H9 (cell line): ENCODE data around the gene ZNF846. TPM values are rescaled to one million over a fixed set of nuclear protein-coding genes. Genes with fewer than 3 reads are reported as not detected.

Experiments used
- DNase-seq: peaks from one replicate; pipeline ENCODE4 v3.0.0-alpha.2; 2017
- H2AFZ ChIP-seq: one replicate; pipeline ENCODE4 v1.6.1; 2013; ENCODE audit warnings: mild to moderate bottlenecking, low read length, control low read depth, moderate library complexity
- H2AK5ac ChIP-seq: 2 replicates; pipeline ENCODE4 v1.6.1; 2013; ENCODE audit warnings: low read length, control low read depth, mixed read lengths; ENCODE audit not compliant: insufficient read length
- H2BK120ac ChIP-seq: one replicate; pipeline ENCODE4 v1.6.1; 2013; ENCODE audit warnings: low read depth, mild to moderate bottlenecking, low read length, control low read depth, inconsistent platforms; ENCODE audit not compliant: poor library complexity, severe bottlenecking
- H2BK12ac ChIP-seq: 2 replicates; pipeline ENCODE4 v1.6.1; 2013; ENCODE audit warnings: low read length, control low read depth, mixed read lengths, low read depth; ENCODE audit not compliant: insufficient read length
- H2BK15ac ChIP-seq: 2 replicates; pipeline ENCODE4 v1.6.1; 2013; ENCODE audit warnings: low read depth, low read length, control low read depth
- H2BK20ac ChIP-seq: one replicate; pipeline ENCODE4 v1.6.1; 2013; ENCODE audit warnings: low read depth, mild to moderate bottlenecking, low read length, control low read depth, inconsistent platforms; ENCODE audit not compliant: poor library complexity, severe bottlenecking
- H2BK5ac ChIP-seq: 2 replicates; pipeline ENCODE4 v1.6.1; 2013; ENCODE audit warnings: low read length, control low read depth, mixed read lengths; ENCODE audit not compliant: insufficient read length
- H3K14ac ChIP-seq: 2 replicates; pipeline ENCODE4 v1.6.1; 2013; ENCODE audit warnings: low read length, control low read depth; ENCODE audit not compliant: insufficient read depth
- H3K18ac ChIP-seq: 2 replicates; pipeline ENCODE4 v1.6.1; 2013; ENCODE audit warnings: low read depth, mild to moderate bottlenecking, mixed read lengths, low read length, control low read depth; ENCODE audit not compliant: insufficient read length
- H3K23ac ChIP-seq: 2 replicates; pipeline ENCODE4 v1.6.1; 2013; ENCODE audit warnings: low read length, control low read depth, mixed read lengths, low read depth; ENCODE audit not compliant: insufficient read length
- H3K23me2 ChIP-seq: 2 replicates; pipeline ENCODE4 v1.6.1; 2013; ENCODE audit warnings: low read depth, mild to moderate bottlenecking, mixed read lengths, low read length, control low read depth; ENCODE audit not compliant: insufficient read length, poor library complexity, severe bottlenecking
- H3K27ac ChIP-seq: 2 replicates; pipeline ENCODE4 v1.5.1; 2013; ENCODE audit warnings: low read length, control low read depth, mixed read lengths, low read depth; ENCODE audit not compliant: insufficient read length
- H3K27me3 ChIP-seq: 2 replicates; pipeline ENCODE4 v1.6.1; 2013; ENCODE audit warnings: low read length, control low read depth, inconsistent platforms; ENCODE audit not compliant: insufficient read depth
- H3K4ac ChIP-seq: 2 replicates; pipeline ENCODE4 v1.6.1; 2013; ENCODE audit warnings: low read depth, mild to moderate bottlenecking, control low read depth, inconsistent platforms, low read length, moderate library complexity
- H3K4me1 ChIP-seq: 2 replicates; pipeline ENCODE4 v1.6.1; 2013; ENCODE audit warnings: low read length, control low read depth, inconsistent platforms; ENCODE audit not compliant: insufficient read depth
- H3K4me2 ChIP-seq: 2 replicates; pipeline ENCODE4 v1.6.1; 2013; ENCODE audit warnings: low read length, control low read depth, mixed read lengths; ENCODE audit not compliant: insufficient read length, insufficient read depth
- H3K56ac ChIP-seq: 2 replicates; pipeline ENCODE4 v1.6.1; 2013; ENCODE audit warnings: low read depth, mild to moderate bottlenecking, mixed read lengths, low read length, control low read depth; ENCODE audit not compliant: insufficient read length
- H3K79me1 ChIP-seq: 2 replicates; pipeline ENCODE4 v1.6.1; 2013; ENCODE audit warnings: low read depth, mild to moderate bottlenecking, moderate library complexity, low read length, control low read depth, inconsistent platforms; ENCODE audit not compliant: insufficient read depth, poor library complexity, severe bottlenecking
- H3K79me2 ChIP-seq: 2 replicates; pipeline ENCODE4 v1.6.1; 2013; ENCODE audit warnings: low read length, control low read depth, inconsistent platforms; ENCODE audit not compliant: insufficient read depth
- H3K9ac ChIP-seq: 2 replicates; pipeline ENCODE4 v1.6.1; 2013; ENCODE audit warnings: low read length, control low read depth, mixed read lengths; ENCODE audit not compliant: insufficient read length; ENCODE audit errors: extremely low read depth
- H3K9me3 ChIP-seq: one replicate; pipeline ENCODE4 v1.6.1; 2013; ENCODE audit warnings: low read depth, low read length, inconsistent platforms; ENCODE audit not compliant: control insufficient read depth
- H3T11ph ChIP-seq: one replicate; pipeline ENCODE4 v1.6.1; 2013; ENCODE audit warnings: mild to moderate bottlenecking, low read length, control low read depth, inconsistent platforms
- H4K20me1 ChIP-seq: one replicate; pipeline ENCODE4 v1.6.1; 2013; ENCODE audit not compliant: control insufficient read depth, insufficient read length, insufficient read depth
- H4K5ac ChIP-seq: 2 replicates; pipeline ENCODE4 v1.6.1; 2013; ENCODE audit warnings: low read depth, mild to moderate bottlenecking, mixed read lengths, low read length, control low read depth; ENCODE audit not compliant: insufficient read length
- H4K8ac ChIP-seq: replicated peaks from 2 replicates; pipeline ENCODE4 v1.6.1; 2013; ENCODE audit warnings: low read length, control low read depth, mixed read lengths, low read depth; ENCODE audit not compliant: insufficient read length
- H4K91ac ChIP-seq: 2 replicates; pipeline ENCODE4 v1.6.1; 2013; ENCODE audit warnings: low read depth, mild to moderate bottlenecking, moderate library complexity, mixed read lengths, low read length, control low read depth; ENCODE audit not compliant: insufficient read length
- H3K27ac Mint-ChIP-seq, 3 experiments: 2 replicates in 2 of 3; 3 replicates in 1 of 3; pipeline ENCODE4 v1.8.0; 2020 to 2021; ENCODE audit warnings: mixed read lengths in 3 of 3, mild to moderate bottlenecking in 1 of 3, moderate library complexity in 1 of 3
- H3K27me3 Mint-ChIP-seq: 2 replicates; pipeline ENCODE4 v1.8.0; 2021; ENCODE audit warnings: low read depth, mild to moderate bottlenecking, moderate library complexity, mixed read lengths
- H3K36me3 Mint-ChIP-seq, 3 experiments: 2 replicates in 2 of 3; 3 replicates in 1 of 3; pipeline ENCODE4 v1.8.0; 2020 to 2021; ENCODE audit warnings: low read depth in 3 of 3, mixed read lengths in 3 of 3; ENCODE audit not compliant: insufficient read depth in 1 of 3
- H3K4me1 Mint-ChIP-seq, 2 experiments: 2 replicates each; pipeline ENCODE4 v1.8.0; 2020; ENCODE audit warnings: mixed read lengths in 2 of 2
- H3K4me3 Mint-ChIP-seq, 2 experiments: 2 replicates in 1 of 2; 3 replicates in 1 of 2; pipeline ENCODE4 v1.8.0; 2020 to 2021; ENCODE audit warnings: mild to moderate bottlenecking in 2 of 2, mixed read lengths in 2 of 2, moderate library complexity in 1 of 2
- H3K9me3 Mint-ChIP-seq, 2 experiments: 2 replicates in 1 of 2; 3 replicates in 1 of 2; pipeline ENCODE4 v1.8.0; 2020; ENCODE audit warnings: mild to moderate bottlenecking in 2 of 2, mixed read lengths in 2 of 2, moderate library complexity in 1 of 2
- WGBS: extraction: QIAGEN DNeasy Blood & Tissue Kit; methylation state at CpG from one replicate; pipeline ENCODE4 v1.1.7; 2013; ENCODE audit warnings: missing lambda C conversion rate, low lambda C conversion rate, mixed read lengths; ENCODE audit not compliant: insufficient read length; ENCODE audit errors: extremely low coverage; 5-methylcytosine and 5-hydroxymethylcytosine counted together
- total RNA-seq: library from RNA; stranded (reverse); gene quantifications from 2 replicates; pipeline ENCODE4 v1.2.1, GENCODE V29; 2021
- TF ChIP-seq, protein P1 (sequence below): fragments of 200-600 bp; sonication (generic); conservative IDR thresholded peaks from 3 replicates; pipeline ENCODE4 v1.8.0; 2021; ENCODE audit warnings: antibody characterized with exemption, mild to moderate bottlenecking

Gene ZNF846
- total RNA-seq, 1 experiment from 2014 or later, result 9.2 TPM

DNA sequence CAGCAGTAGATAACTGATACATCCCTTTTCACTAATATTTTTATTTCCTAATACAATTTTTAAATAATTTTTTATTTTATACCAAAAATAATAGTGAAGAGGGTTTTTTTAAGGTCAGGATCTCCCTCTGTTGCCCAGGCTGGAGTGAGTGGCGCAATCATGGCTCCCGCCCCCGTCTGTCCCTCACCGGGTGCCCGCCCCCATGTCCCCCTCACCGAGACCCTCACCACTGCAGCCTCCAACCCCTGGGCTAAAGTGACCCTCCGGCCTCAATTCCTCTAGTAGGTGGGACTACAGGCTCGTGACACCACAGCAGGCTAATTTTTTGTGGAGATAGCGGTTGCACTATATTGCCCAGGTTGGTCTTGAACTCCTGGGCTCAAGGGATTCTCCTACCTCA, 17.8 kb upstream of the ZNF846 start:
- Histone ChIP-seq H3K4ac (no peak overlapping the region), H3K18ac (peak overlapping the region; percentile 84), H2AFZ (no peak overlapping the region), H2BK20ac (no peak overlapping the region), H3K14ac (no peak overlapping the region), H4K5ac (no peak overlapping the region), H2BK12ac (no peak overlapping the region), H3K9ac (no peak overlapping the region), H3K27me3 (no peaks in the 10 kb centered on the region), H2BK120ac (no peak overlapping the region), H3K79me2 (no peaks in the 10 kb centered on the region), H4K8ac (no peak overlapping the region), H3K23ac (no peak overlapping the region), H2BK5ac (no peak overlapping the region), H3T11ph (no peak overlapping the region), H3K4me2 (peak overlapping the region; percentile 23), H4K91ac (no peak overlapping the region), H3K79me1 (no peaks in the 10 kb centered on the region), H3K56ac (no peak overlapping the region), H3K23me2 (no peaks in the 10 kb centered on the region), H3K9me3 (no peaks in the 10 kb centered on the region), H3K27ac (no peak overlapping the region), H2AK5ac (no peak overlapping the region), H2BK15ac (no peak overlapping the region), H3K4me1 (no peaks in the 10 kb centered on the region), H4K20me1 (no peaks in the 10 kb centered on the region)
- no peaks in the 10 kb centered on the region for H3K27me3 Mint-ChIP-seq
- peak overlapping the region; percentile 65 to 98 (median 97); a peak in 5 of 7 replicates for H3K27ac Mint-ChIP-seq
- DNase-seq, result no peak
- peaks cover 0 to 2% of the 10 kb centered on the region in 2 experiments; a peak in 1 of 5 replicates for H3K9me3 Mint-ChIP-seq
- H3K4me1 Mint-ChIP-seq, result peaks cover 36 to 44% of the 10 kb centered on the region in 2 experiments
- TF ChIP-seq, protein P1, sequence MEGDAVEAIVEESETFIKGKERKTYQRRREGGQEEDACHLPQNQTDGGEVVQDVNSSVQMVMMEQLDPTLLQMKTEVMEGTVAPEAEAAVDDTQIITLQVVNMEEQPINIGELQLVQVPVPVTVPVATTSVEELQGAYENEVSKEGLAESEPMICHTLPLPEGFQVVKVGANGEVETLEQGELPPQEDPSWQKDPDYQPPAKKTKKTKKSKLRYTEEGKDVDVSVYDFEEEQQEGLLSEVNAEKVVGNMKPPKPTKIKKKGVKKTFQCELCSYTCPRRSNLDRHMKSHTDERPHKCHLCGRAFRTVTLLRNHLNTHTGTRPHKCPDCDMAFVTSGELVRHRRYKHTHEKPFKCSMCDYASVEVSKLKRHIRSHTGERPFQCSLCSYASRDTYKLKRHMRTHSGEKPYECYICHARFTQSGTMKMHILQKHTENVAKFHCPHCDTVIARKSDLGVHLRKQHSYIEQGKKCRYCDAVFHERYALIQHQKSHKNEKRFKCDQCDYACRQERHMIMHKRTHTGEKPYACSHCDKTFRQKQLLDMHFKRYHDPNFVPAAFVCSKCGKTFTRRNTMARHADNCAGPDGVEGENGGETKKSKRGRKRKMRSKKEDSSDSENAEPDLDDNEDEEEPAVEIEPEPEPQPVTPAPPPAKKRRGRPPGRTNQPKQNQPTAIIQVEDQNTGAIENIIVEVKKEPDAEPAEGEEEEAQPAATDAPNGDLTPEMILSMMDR, result no peak
- WGBS, result no CpG with 5 or more reads among the region's 9 CpGs
- peaks cover 0 to 2% (median 0%) of the 10 kb centered on the region in 3 experiments; a peak in 3 of 7 replicates for H3K36me3 Mint-ChIP-seq
- H3K4me3 Mint-ChIP-seq, result peak overlapping the region; percentile 79 to 87
